OCI-LY3 (cell line): ENCODE measurements around the gene ZNF525.

Source experiments
- CTCF ChIP-seq: fragments of 200-600, 300-600 bp; sonication (generic); IDR thresholded peaks from 2 replicates; pipeline ENCODE4 v1.5.1; 2014; ENCODE audit warnings: antibody characterized with exemption, low read length, low read depth
- EZH2phosphoT487 ChIP-seq: fragments of 200-600 bp; shearing (Covaris generic); IDR thresholded peaks from 2 replicates; pipeline ENCODE4 v1.6.1; 2018; ENCODE audit warnings: antibody characterized with exemption, mixed run types, low read depth

- TF ChIP-seq EZH2phosphoT487 = no peak
- TF ChIP-seq CTCF = peak; percentile 57
Observed at GRCh38 chr19:53424968-53425597, 59.6 kb downstream of the ZNF525 start.
